Measurements from ENCODE around the gene ACTR3C.

DNA sequence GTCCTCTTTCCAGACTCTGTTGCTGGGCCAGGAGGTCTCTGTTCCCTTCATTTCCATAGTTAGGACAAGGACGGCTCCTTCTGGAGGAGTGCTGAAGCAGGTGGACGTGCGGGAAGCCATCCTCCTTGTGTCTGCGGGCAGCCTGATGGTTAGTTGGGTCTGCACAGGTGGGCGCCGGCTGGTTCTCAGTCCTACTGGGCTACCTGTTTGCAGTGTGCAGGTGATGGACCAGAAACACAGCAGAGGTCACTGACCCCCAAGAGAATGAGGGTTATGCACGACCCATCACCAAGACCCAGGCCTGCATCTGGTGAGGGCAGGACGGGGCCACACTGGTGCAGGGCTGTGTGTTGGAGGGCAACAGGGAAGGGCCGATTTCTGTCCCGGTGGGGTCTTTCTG, 10.3 kb upstream of the ACTR3C start:
- TF ChIP-seq TARDBP (IDR thresholded peaks at IDR 0.05) (no peak), BHLHE40 (IDR thresholded peaks at IDR 0.05; ENCODE audit: borderline replicate concordance) (no peak), SUZ12 (IDR thresholded peaks at IDR 0.05) (no peak), SP1 (IDR thresholded peaks at IDR 0.05) (no peak), L3MBTL2 (conservative IDR thresholded peaks at IDR 0.05) (no peak), FOXA1 (IDR thresholded peaks at IDR 0.05) (no peak), HDGF (IDR thresholded peaks at IDR 0.05; ENCODE audit: borderline replicate concordance) (no peak)
